Upper lobe of left lung (tissue), 4 donors: ENCODE measurements around the gene NACC1.
A peak's percentile ranks its signal among the peaks of the same experiment; 100 is the strongest.

Source experiments
- CTCF ChIP-seq, 6 experiments: fragments of 450-650 bp in 4 of 6; fragments of 200-600 bp in 2 of 6; sonication (generic) in 2 of 6; IDR thresholded peaks; one replicate each; pipeline ENCODE4 v1.5.1; 2016 to 2019; ENCODE audit warnings: antibody characterized with exemption in 6 of 6
- EP300 ChIP-seq, 4 donors: sonication (generic); formaldehyde crosslinking; IDR thresholded peaks; one replicate each; pipeline ENCODE4 v1.5.1; 2017; ENCODE audit warnings: antibody characterized with exemption in 4 of 4, control low read depth in 2 of 4
- POLR2A ChIP-seq, 4 donors: fragments of 450-650 bp; IDR thresholded peaks; one replicate each; pipeline ENCODE4 v1.5.1; 2016 to 2017; ENCODE audit warnings: antibody characterized with exemption in 4 of 4, mild to moderate bottlenecking in 2 of 4

- TF ChIP-seq EP300 (IDR thresholded peaks at IDR 0.05) (no peak), POLR2A (IDR thresholded peaks at IDR 0.05) (no peak), CTCF (IDR thresholded peaks at IDR 0.05) (peak in 1 of 6 experiments; percentile 6)
Observed at GRCh38 chr19:13104848-13105711, 13.0 kb upstream of the NACC1 start.
